Vagina (tissue), 2 donors: Measurements from ENCODE around the gene DCLK2.

Experiments
- POLR2A ChIP-seq, 2 donors: fragments of 450-650 bp; IDR thresholded peaks; one replicate each; pipeline ENCODE4 v1.6.1; 2017; ENCODE audit warnings: antibody characterized with exemption in 2 of 2, mild to moderate bottlenecking in 2 of 2, moderate library complexity in 2 of 2
- POLR2AphosphoS5 ChIP-seq, 2 donors: sonication (generic); formaldehyde crosslinking; IDR thresholded peaks; one replicate each; pipeline ENCODE4 v1.9.0; 2017; ENCODE audit warnings: antibody characterized with exemption in 2 of 2, mild to moderate bottlenecking in 2 of 2, low read depth in 1 of 2; ENCODE audit not compliant: insufficient read depth in 1 of 2
- TF ChIP-seq, protein P1 (sequence below), 3 experiments: fragments of 450-650 bp in 2 of 3; fragments of 200-600 bp in 1 of 3; sonication (generic) in 1 of 3; IDR thresholded peaks; one replicate each; pipeline ENCODE4 v1.5.1; 2017 to 2019; ENCODE audit warnings: antibody characterized with exemption in 3 of 3, mild to moderate bottlenecking in 2 of 3, moderate library complexity in 2 of 3

DNA sequence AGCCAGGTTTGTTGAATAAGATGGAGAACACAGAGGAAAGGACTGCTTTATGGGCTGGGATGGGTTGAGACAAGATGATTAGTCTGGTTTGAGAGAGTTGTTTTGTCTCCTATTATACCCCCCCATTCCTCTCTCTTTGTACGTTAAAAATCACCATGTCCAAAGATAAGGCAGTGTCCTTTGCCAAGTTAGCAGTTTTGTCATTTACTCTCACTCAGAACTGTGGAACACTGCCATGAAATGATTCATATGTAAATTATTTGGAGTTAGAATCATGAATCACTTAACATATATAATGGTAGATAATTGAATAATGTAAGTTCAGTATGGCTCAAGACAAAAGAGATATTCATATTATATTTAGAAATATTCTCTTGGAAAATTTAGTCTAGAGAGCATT lies 151.3 kb downstream of the DCLK2 start:
- TF ChIP-seq, protein P1, sequence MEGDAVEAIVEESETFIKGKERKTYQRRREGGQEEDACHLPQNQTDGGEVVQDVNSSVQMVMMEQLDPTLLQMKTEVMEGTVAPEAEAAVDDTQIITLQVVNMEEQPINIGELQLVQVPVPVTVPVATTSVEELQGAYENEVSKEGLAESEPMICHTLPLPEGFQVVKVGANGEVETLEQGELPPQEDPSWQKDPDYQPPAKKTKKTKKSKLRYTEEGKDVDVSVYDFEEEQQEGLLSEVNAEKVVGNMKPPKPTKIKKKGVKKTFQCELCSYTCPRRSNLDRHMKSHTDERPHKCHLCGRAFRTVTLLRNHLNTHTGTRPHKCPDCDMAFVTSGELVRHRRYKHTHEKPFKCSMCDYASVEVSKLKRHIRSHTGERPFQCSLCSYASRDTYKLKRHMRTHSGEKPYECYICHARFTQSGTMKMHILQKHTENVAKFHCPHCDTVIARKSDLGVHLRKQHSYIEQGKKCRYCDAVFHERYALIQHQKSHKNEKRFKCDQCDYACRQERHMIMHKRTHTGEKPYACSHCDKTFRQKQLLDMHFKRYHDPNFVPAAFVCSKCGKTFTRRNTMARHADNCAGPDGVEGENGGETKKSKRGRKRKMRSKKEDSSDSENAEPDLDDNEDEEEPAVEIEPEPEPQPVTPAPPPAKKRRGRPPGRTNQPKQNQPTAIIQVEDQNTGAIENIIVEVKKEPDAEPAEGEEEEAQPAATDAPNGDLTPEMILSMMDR (IDR thresholded peaks at IDR 0.05): no peak
- no peak for TF ChIP-seq POLR2A (IDR thresholded peaks at IDR 0.05)
- no peak for TF ChIP-seq POLR2AphosphoS5 (IDR thresholded peaks at IDR 0.05; ENCODE audit: insufficient read depth in 1 of 2, low read depth in 1 of 2)
